HepG2 (cell line): ENCODE data around the gene PASD1.

Experiments
- ARNTL ChIP-seq: sonication (generic); formaldehyde crosslinking; IDR thresholded peaks from 2 replicates; pipeline ENCODE4 v1.4.0; 2020; ENCODE audit warnings: mild to moderate bottlenecking, missing genetic modification reagents
- CREM ChIP-seq, 2 experiments: sonication (generic) in 1 of 2; formaldehyde crosslinking in 1 of 2; IDR thresholded peaks; 2 replicates each; pipeline versions ENCODE4 v1.4.0 to v1.6.1; 2016 to 2020; ENCODE audit warnings: antibody characterized with exemption in 1 of 2, mild to moderate bottlenecking in 1 of 2, missing genetic modification reagents in 1 of 2
- EHMT2 ChIP-seq: fragments of 200-600 bp; sonication (generic); IDR thresholded peaks from 2 replicates; pipeline ENCODE4 v1.7.0; 2017; ENCODE audit warnings: antibody characterized with exemption, low read depth, low read length, borderline replicate concordance
- ELF4 ChIP-seq: sonication (generic); formaldehyde crosslinking; IDR thresholded peaks from 2 replicates; pipeline ENCODE4 v1.5.0; 2020; ENCODE audit warnings: missing genetic modification reagents, mild to moderate bottlenecking, moderate library complexity, borderline replicate concordance
- MXI1 ChIP-seq: IDR thresholded peaks from 3 replicates; pipeline ENCODE4 v1.6.1; 2012; ENCODE audit warnings: low read depth, low read length, inconsistent platforms, borderline replicate concordance
- SETDB1 ChIP-seq: sonication (generic); formaldehyde crosslinking; IDR thresholded peaks from 2 replicates; pipeline ENCODE4 v1.5.1; 2020; ENCODE audit warnings: missing genetic modification reagents, mild to moderate bottlenecking, borderline replicate concordance
- TF ChIP-seq, protein P1 (sequence below): sonication (generic); formaldehyde crosslinking; IDR thresholded peaks from 2 replicates; pipeline ENCODE4 v1.5.0; 2020; ENCODE audit warnings: mild to moderate bottlenecking, missing genetic modification reagents, moderate library complexity
- TF ChIP-seq, protein P2 (sequence below): sonication (generic); formaldehyde crosslinking; IDR thresholded peaks from 2 replicates; pipeline ENCODE4 v1.5.1; 2020; ENCODE audit warnings: mild to moderate bottlenecking, missing genetic modification reagents, moderate library complexity
- TF ChIP-seq, protein P3 (sequence below), 2 experiments: fragments of 450-650 bp in 1 of 2; sonication (generic) in 1 of 2; formaldehyde crosslinking; IDR thresholded peaks; 2 replicates each; pipeline versions ENCODE4 v1.5.0 to v1.8.0; 2020 to 2022; ENCODE audit warnings: mild to moderate bottlenecking in 1 of 2, missing genetic modification reagents in 1 of 2

DNA sequence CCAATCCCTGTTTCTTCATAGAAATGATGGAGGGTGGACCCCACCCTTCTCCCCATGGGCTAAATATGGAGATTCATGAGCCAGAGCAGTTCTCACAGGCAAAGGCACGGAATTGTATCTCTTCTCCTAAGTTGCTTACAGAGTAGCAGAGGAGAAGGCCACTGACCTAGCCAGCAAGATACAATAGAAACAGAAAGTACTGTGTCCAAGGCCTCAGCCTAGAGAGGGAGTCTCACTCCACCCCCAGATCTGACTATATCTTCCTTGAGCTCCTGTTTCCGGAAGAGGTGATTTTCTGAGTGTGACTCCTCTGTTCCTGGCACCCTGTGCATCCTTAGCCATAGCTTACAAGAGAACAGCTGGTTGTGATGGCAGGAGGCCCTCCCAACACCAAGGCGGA is 152.3 kb downstream of the PASD1 start, which contains the start of gene FATE1:
- TF ChIP-seq, protein P1, sequence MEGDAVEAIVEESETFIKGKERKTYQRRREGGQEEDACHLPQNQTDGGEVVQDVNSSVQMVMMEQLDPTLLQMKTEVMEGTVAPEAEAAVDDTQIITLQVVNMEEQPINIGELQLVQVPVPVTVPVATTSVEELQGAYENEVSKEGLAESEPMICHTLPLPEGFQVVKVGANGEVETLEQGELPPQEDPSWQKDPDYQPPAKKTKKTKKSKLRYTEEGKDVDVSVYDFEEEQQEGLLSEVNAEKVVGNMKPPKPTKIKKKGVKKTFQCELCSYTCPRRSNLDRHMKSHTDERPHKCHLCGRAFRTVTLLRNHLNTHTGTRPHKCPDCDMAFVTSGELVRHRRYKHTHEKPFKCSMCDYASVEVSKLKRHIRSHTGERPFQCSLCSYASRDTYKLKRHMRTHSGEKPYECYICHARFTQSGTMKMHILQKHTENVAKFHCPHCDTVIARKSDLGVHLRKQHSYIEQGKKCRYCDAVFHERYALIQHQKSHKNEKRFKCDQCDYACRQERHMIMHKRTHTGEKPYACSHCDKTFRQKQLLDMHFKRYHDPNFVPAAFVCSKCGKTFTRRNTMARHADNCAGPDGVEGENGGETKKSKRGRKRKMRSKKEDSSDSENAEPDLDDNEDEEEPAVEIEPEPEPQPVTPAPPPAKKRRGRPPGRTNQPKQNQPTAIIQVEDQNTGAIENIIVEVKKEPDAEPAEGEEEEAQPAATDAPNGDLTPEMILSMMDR (CRISPR knock-in tag), result no peak
- no peak for TF ChIP-seq ARNTL
- TF ChIP-seq, protein P2, sequence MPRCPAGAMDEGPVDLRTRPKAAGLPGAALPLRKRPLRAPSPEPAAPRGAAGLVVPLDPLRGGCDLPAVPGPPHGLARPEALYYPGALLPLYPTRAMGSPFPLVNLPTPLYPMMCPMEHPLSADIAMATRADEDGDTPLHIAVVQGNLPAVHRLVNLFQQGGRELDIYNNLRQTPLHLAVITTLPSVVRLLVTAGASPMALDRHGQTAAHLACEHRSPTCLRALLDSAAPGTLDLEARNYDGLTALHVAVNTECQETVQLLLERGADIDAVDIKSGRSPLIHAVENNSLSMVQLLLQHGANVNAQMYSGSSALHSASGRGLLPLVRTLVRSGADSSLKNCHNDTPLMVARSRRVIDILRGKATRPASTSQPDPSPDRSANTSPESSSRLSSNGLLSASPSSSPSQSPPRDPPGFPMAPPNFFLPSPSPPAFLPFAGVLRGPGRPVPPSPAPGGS (CRISPR knock-in tag), result no peak
- no peak for TF ChIP-seq SETDB1 (CRISPR knock-in tag)
- TF ChIP-seq, protein P3, sequence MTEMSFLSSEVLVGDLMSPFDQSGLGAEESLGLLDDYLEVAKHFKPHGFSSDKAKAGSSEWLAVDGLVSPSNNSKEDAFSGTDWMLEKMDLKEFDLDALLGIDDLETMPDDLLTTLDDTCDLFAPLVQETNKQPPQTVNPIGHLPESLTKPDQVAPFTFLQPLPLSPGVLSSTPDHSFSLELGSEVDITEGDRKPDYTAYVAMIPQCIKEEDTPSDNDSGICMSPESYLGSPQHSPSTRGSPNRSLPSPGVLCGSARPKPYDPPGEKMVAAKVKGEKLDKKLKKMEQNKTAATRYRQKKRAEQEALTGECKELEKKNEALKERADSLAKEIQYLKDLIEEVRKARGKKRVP (CRISPR knock-in tag; IDR thresholded peaks at IDR 0.05), result no peak
- TF ChIP-seq CREM (IDR thresholded peaks at IDR 0.05), result no peak
- TF ChIP-seq CREM (CRISPR knock-in tag; IDR thresholded peaks at IDR 0.05), result no peak
- TF ChIP-seq MXI1, result no peak
- no peak for TF ChIP-seq ELF4
- no peak for TF ChIP-seq EHMT2
